NB4 (cell line): ENCODE results near the gene PWWP2A.

Experiments
- DNase-seq: peaks from one replicate; pipeline ENCODE4 v3.0.0; 2010; ENCODE audit warnings: low read depth
- H3K4me3 ChIP-seq: one replicate; pipeline ENCODE4 v1.5.1; 2011; ENCODE audit warnings: mild to moderate bottlenecking, low read depth, low read length, moderate library complexity
- CTCF ChIP-seq: IDR thresholded peaks from one replicate; pipeline ENCODE4 v1.5.1; 2012; ENCODE audit warnings: low read depth, low read length
- MAX ChIP-seq: IDR thresholded peaks from 2 replicates; pipeline ENCODE4 v1.6.1; 2011; ENCODE audit warnings: low read depth, low read length
- MYC ChIP-seq: IDR thresholded peaks from 2 replicates; pipeline ENCODE4 v1.6.1; 2011; ENCODE audit warnings: low read depth, low read length
- POLR2A ChIP-seq: IDR thresholded peaks from 2 replicates; pipeline ENCODE4 v1.6.1; 2011; ENCODE audit warnings: mild to moderate bottlenecking; ENCODE audit not compliant: insufficient read length; ENCODE audit errors: extremely low read depth

Gene PWWP2A

GRCh38 chr5:160061770-160062169 is 57.5 kb downstream of the PWWP2A start:
- TF ChIP-seq CTCF (no peak), POLR2A (no peak), MAX (no peak)
- no peak overlapping the region for H3K4me3 ChIP-seq
- no peak for DNase-seq

GRCh38 chr5:160060001-160060400 is 59.2 kb downstream of the PWWP2A start:
- TF ChIP-seq MAX (no peak), MYC (no peak), CTCF (no peak), POLR2A (no peak)
- no peak for DNase-seq
- H3K4me3 ChIP-seq: no peak overlapping the region

- no peak for DNase-seq
- no peak for TF ChIP-seq CTCF
- TF ChIP-seq POLR2A: no peak
- TF ChIP-seq MAX: no peak
- TF ChIP-seq MYC: no peak
These were observed 62.0 kb downstream of the PWWP2A start for GRCh38 chr5:160057256-160057655.

GRCh38 chr5:160054831-160055230 is 64.4 kb downstream of the PWWP2A start:
- TF ChIP-seq POLR2A (no peak), CTCF (no peak), MYC (no peak), MAX (no peak)
- H3K4me3 ChIP-seq: no peak overlapping the region
- DNase-seq: peak; percentile 21

More at GRCh38 chr5:160057256-160057655, 62.0 kb downstream of the PWWP2A start:
- H3K4me3 ChIP-seq: no peak overlapping the region

GRCh38 chr5:160054047-160054446 is 65.2 kb downstream of the PWWP2A start:
- DNase-seq: no peak
- TF ChIP-seq MYC (no peak), POLR2A (no peak), CTCF (no peak)
- H3K4me3 ChIP-seq: no peak overlapping the region

GRCh38 chr5:160049099-160049498 is 70.2 kb downstream of the PWWP2A start:
- H3K4me3 ChIP-seq: no peak overlapping the region
- no peak for TF ChIP-seq MYC
- TF ChIP-seq CTCF: no peak
- TF ChIP-seq POLR2A: no peak
- DNase-seq: no peak
